ENCODE results near the gene OBSL1.

DNA sequence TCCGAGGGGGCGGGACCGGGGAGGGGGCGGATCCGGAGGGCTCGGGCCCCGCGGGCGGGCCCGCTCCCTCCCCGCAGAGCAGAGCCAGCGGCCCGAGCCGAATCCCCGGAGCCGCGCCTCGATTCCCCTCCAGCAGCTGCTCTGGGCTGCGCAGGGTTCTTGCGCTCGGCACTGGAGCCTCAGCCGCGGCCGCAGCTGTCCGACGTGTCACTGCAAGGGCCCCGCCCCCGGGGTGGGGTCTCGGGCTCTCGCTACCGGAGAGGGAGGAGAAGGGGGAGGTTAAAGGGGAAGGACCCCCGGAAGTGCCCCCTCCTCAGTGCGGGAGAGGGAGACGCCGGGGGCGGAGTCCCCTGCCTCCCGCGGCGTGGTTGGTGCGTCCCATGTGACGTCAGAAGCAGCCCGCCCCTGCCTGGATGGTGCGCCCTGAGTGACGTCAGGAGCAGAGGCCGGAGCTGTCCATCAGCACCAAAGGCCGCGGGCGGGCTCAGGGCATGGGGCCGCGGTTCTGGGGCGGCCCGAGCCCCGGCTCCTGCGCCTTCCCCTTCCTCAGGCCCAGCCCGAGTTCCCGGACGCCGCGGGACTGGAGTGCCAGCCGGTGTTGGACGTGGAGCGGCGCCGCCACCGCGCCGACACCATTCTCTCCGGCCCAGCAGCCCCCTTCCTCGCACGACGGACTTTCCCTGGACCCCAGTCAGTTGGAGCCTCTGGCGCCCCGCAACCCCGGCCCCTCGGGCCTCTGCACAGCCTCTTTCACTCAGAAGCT, 27.6 kb downstream of the OBSL1 start, which contains the start of the genes CHPF and TMEM198:
- TF ChIP-seq, protein P1, sequence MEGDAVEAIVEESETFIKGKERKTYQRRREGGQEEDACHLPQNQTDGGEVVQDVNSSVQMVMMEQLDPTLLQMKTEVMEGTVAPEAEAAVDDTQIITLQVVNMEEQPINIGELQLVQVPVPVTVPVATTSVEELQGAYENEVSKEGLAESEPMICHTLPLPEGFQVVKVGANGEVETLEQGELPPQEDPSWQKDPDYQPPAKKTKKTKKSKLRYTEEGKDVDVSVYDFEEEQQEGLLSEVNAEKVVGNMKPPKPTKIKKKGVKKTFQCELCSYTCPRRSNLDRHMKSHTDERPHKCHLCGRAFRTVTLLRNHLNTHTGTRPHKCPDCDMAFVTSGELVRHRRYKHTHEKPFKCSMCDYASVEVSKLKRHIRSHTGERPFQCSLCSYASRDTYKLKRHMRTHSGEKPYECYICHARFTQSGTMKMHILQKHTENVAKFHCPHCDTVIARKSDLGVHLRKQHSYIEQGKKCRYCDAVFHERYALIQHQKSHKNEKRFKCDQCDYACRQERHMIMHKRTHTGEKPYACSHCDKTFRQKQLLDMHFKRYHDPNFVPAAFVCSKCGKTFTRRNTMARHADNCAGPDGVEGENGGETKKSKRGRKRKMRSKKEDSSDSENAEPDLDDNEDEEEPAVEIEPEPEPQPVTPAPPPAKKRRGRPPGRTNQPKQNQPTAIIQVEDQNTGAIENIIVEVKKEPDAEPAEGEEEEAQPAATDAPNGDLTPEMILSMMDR (conservative IDR thresholded peaks at IDR 0.05; ENCODE audit: low read length): no peak
- TF ChIP-seq EZH2phosphoT487 (IDR thresholded peaks at IDR 0.05; ENCODE audit: borderline replicate concordance): no peak
